HG03135 (cell line): ENCODE measurements around the gene CCDC148.
"Not testable (repeated sequence)": the region's sequence is repeated elsewhere in the genome, so short reads cannot be mapped to it uniquely, and the experiment has no call there.

Source experiments
- ATAC-seq: cut with Tn5 transposase; IDR thresholded peaks from one replicate; pipeline ENCODE4 v1.9.1; 2021; ENCODE audit warnings: mild to moderate bottlenecking, moderate library complexity; ENCODE audit not compliant: unreplicated experiment

The CCDC148 gene

GRCh38 chr2:158378926-158379325 is 77.6 kb downstream of the CCDC148 start:
- ATAC-seq, result no peak

- no peak for ATAC-seq
These were observed 90.2 kb downstream of the CCDC148 start for GRCh38 chr2:158366342-158366741.

- no peak for ATAC-seq
These were observed 96.7 kb downstream of the CCDC148 start for GRCh38 chr2:158359846-158360245.

GRCh38 chr2:158357699-158358098 is 98.9 kb downstream of the CCDC148 start:
- no peak for ATAC-seq

- ATAC-seq, result no peak
These were observed 99.4 kb downstream of the CCDC148 start for GRCh38 chr2:158357122-158357521.

- not testable (repeated sequence) for ATAC-seq
These were observed 105.1 kb downstream of the CCDC148 start for GRCh38 chr2:158351466-158351816.

- not testable (repeated sequence) for ATAC-seq
These were observed 105.6 kb downstream of the CCDC148 start for GRCh38 chr2:158350751-158351465.

- no peak for ATAC-seq
These were observed 110.5 kb downstream of the CCDC148 start for GRCh38 chr2:158346032-158346431.

- no peak for ATAC-seq
These were observed 117.0 kb downstream of the CCDC148 start for GRCh38 chr2:158339513-158339912.

GRCh38 chr2:158337018-158337417 is 119.5 kb downstream of the CCDC148 start:
- no peak for ATAC-seq

- ATAC-seq, result not testable (repeated sequence)
These were observed 124.8 kb downstream of the CCDC148 start for GRCh38 chr2:158331799-158332198.

- no peak for ATAC-seq
These were observed 130.7 kb downstream of the CCDC148 start for GRCh38 chr2:158325782-158326340.

- ATAC-seq, result no peak
These were observed 131.3 kb downstream of the CCDC148 start for GRCh38 chr2:158325031-158325781.

- no peak for ATAC-seq
These were observed 133.2 kb downstream of the CCDC148 start for GRCh38 chr2:158323381-158323780.

GRCh38 chr2:158321264-158321663 is 135.3 kb downstream of the CCDC148 start:
- no peak for ATAC-seq

GRCh38 chr2:158319269-158319668 is 137.3 kb downstream of the CCDC148 start:
- no peak for ATAC-seq

GRCh38 chr2:158317642-158318041 is 138.9 kb downstream of the CCDC148 start:
- no peak for ATAC-seq

- ATAC-seq, result no peak
These were observed 140.6 kb downstream of the CCDC148 start for GRCh38 chr2:158315803-158316414.

- no peak for ATAC-seq
These were observed 141.6 kb downstream of the CCDC148 start for GRCh38 chr2:158315000-158315399.

- no peak for ATAC-seq
These were observed 142.8 kb downstream of the CCDC148 start for GRCh38 chr2:158313734-158314133.

- ATAC-seq, result no peak
These were observed 143.6 kb downstream of the CCDC148 start for GRCh38 chr2:158312981-158313380.

GRCh38 chr2:158310407-158310806 is 146.1 kb downstream of the CCDC148 start:
- not testable (repeated sequence) for ATAC-seq
